ENCODE data around the gene C1orf174. TPM values are rescaled to one million over a fixed set of nuclear protein-coding genes. Genes with fewer than 3 reads are reported as not detected.

Gene C1orf174
- total RNA-seq, 1 experiment from 2014 or later, result 21.1 TPM

- Mint-ChIP-seq H3K27ac (no peak overlapping the region), H3K4me3 (no peak overlapping the region)
Observed at GRCh38 chr1:3921765-3922164, 21.7 kb upstream of the C1orf174 start.

More at GRCh38 chr1:3921765-3922164, 21.7 kb upstream of the C1orf174 start:
- H2BK12ac ChIP-seq (ENCODE audit: insufficient read length, low read depth, low read length), result no peak overlapping the region
- WGBS (ENCODE audit: extremely low coverage, insufficient read length, low lambda C conversion rate), result no CpG with 5 or more reads among the region's 8 CpGs
- H3K23me2 ChIP-seq (ENCODE audit: insufficient read length, low read depth, low read length, poor library complexity, severe bottlenecking), result no peaks in the 10 kb centered on the region
- no peak overlapping the region for H3T11ph ChIP-seq (ENCODE audit: low read length)
- Mint-ChIP-seq H3K36me3 (ENCODE audit: insufficient read depth in 1 of 3, low read depth in 3 of 3) (0 out of 7 replicates have a peak, but pooled peaks cover 0 to 2% (median 0%) of the 10 kb centered on the region in 3 experiments), H3K27me3 (ENCODE audit: low read depth) (peaks cover 3% of the 10 kb centered on the region; the same call in 1 of the 2 replicates), H3K4me1 (peaks cover 0 to 7% of the 10 kb centered on the region in 2 experiments; a peak in 2 of 4 replicates), H3K9me3 (peaks cover 2 to 3% of the 10 kb centered on the region in 2 experiments; a peak in 3 of 5 replicates)
- H2BK15ac ChIP-seq (ENCODE audit: low read depth, low read length), result no peak overlapping the region
- no peak overlapping the region for H2BK20ac ChIP-seq (ENCODE audit: low read depth, low read length, poor library complexity, severe bottlenecking)
- H3K23ac ChIP-seq (ENCODE audit: insufficient read length, low read depth, low read length), result no peak overlapping the region
- H3K14ac ChIP-seq (ENCODE audit: insufficient read depth, low read length), result no peak overlapping the region
- no peak overlapping the region for H4K5ac ChIP-seq (ENCODE audit: insufficient read length, low read depth, low read length)
- H3K79me2 ChIP-seq (ENCODE audit: insufficient read depth, low read length), result no peaks in the 10 kb centered on the region
- H2BK5ac ChIP-seq (ENCODE audit: insufficient read length, low read length), result no peak overlapping the region
- H3K79me1 ChIP-seq (ENCODE audit: insufficient read depth, low read depth, low read length, poor library complexity, severe bottlenecking), result no peaks in the 10 kb centered on the region
- no peak overlapping the region for H3K4me2 ChIP-seq (ENCODE audit: insufficient read depth, insufficient read length, low read length)
- H3K27ac ChIP-seq (ENCODE audit: insufficient read length, low read depth, low read length), result no peak overlapping the region
- H4K91ac ChIP-seq (ENCODE audit: insufficient read length, low read depth, low read length), result no peak overlapping the region
- H4K8ac ChIP-seq (replicated peaks; ENCODE audit: insufficient read length, low read depth, low read length), result no peak overlapping the region
- H3K18ac ChIP-seq (ENCODE audit: insufficient read length, low read depth, low read length), result no peak overlapping the region
- no peaks in the 10 kb centered on the region for H3K4me1 ChIP-seq (ENCODE audit: insufficient read depth, low read length)
- H3K27me3 ChIP-seq (ENCODE audit: insufficient read depth, low read length), result no peaks in the 10 kb centered on the region
- H2AK5ac ChIP-seq (ENCODE audit: insufficient read length, low read length), result no peak overlapping the region
- no peak for DNase-seq
- H3K56ac ChIP-seq (ENCODE audit: insufficient read length, low read depth, low read length), result no peak overlapping the region
- H3K9me3 ChIP-seq (ENCODE audit: control insufficient read depth, low read depth, low read length), result no peaks in the 10 kb centered on the region
- H4K20me1 ChIP-seq (ENCODE audit: control insufficient read depth, insufficient read depth, insufficient read length), result no peaks in the 10 kb centered on the region
- H2AFZ ChIP-seq (ENCODE audit: low read length), result no peak overlapping the region
- no peak for TF ChIP-seq CTCF (conservative IDR thresholded peaks at IDR 0.05)
- no peak overlapping the region for H2BK120ac ChIP-seq (ENCODE audit: low read depth, low read length, poor library complexity, severe bottlenecking)
- H3K4ac ChIP-seq (ENCODE audit: low read depth, low read length), result no peak overlapping the region
- no peak overlapping the region for H3K9ac ChIP-seq (ENCODE audit: extremely low read depth, insufficient read length, low read length)
